Activated T-helper 1 cell treated with anti-CD3 and anti-CD28 coated beads, Interleukin-12 subunit alpha, Interleukin-12 subunit beta, Interleukin-2, Interleukin-4 antibody, amounts not matched to agents 30 ng/mL and 10 ng/mL and 1 ng/mL, durations not matched to agents 14 hours and 24 hours and 36 hours (primary cell): ENCODE data around the gene ARSJ. TPM values are rescaled to one million over a fixed set of nuclear protein-coding genes. Genes with fewer than 3 reads are reported as not detected.
A peak's percentile ranks its signal among the peaks of the same experiment; 100 is the strongest.

ENCODE experiments used
- DNase-seq: peaks from one replicate; pipeline ENCODE4 v3.0.0; 2021; ENCODE audit warnings: low spot score
- H3K27ac Mint-ChIP-seq: one replicate; pipeline ENCODE4 v1.8.0; 2021; ENCODE audit warnings: mild to moderate bottlenecking, mixed read lengths
- H3K27me3 Mint-ChIP-seq: one replicate; pipeline ENCODE4 v1.8.0; 2022; ENCODE audit warnings: mild to moderate bottlenecking, moderate library complexity, mixed read lengths; ENCODE audit not compliant: insufficient read depth
- H3K36me3 Mint-ChIP-seq: one replicate; pipeline ENCODE4 v1.8.0; 2021; ENCODE audit warnings: low read depth, mixed read lengths
- H3K4me1 Mint-ChIP-seq: one replicate; pipeline ENCODE4 v1.8.0; 2021; ENCODE audit warnings: low read depth, mixed read lengths
- H3K4me3 Mint-ChIP-seq: one replicate; pipeline ENCODE4 v1.8.0; 2021; ENCODE audit warnings: mild to moderate bottlenecking, moderate library complexity, mixed read lengths
- H3K9me3 Mint-ChIP-seq: one replicate; pipeline ENCODE4 v1.8.0; 2021; ENCODE audit warnings: mixed read lengths
- intact Hi-C: fragments of 100-400 bp; cut with micrococcal nuclease; formaldehyde crosslinking; loops from one replicate; pipeline ENCODE4 v1.15.1; 2024
- total RNA-seq: library from RNA; stranded (reverse); gene quantifications from 2 replicates; pipeline ENCODE4 v1.2.3, GENCODE V29; 2022

The ARSJ gene
- total RNA-seq, 1 donor from 2014 or later, result not detected

GRCh38 chr4:113872426-113873260 lies 106.8 kb downstream of the ARSJ start:
- Mint-ChIP-seq H3K9me3 (peaks cover 9% of the 10 kb centered on the region), H3K4me1 (peaks cover 16% of the 10 kb centered on the region), H3K27ac (no peak overlapping the region), H3K36me3 (peaks cover 9% of the 10 kb centered on the region), H3K27me3 (no peaks in the 10 kb centered on the region), H3K4me3 (no peak overlapping the region)
- intact Hi-C loops, result no loop called here
- no peak for DNase-seq

- H3K27ac Mint-ChIP-seq, result no peak overlapping the region
- H3K4me1 Mint-ChIP-seq, result peaks cover 16% of the 10 kb centered on the region
- peaks cover 9% of the 10 kb centered on the region for H3K9me3 Mint-ChIP-seq
- H3K27me3 Mint-ChIP-seq, result no peaks in the 10 kb centered on the region
- DNase-seq, result no peak
- peaks cover 9% of the 10 kb centered on the region for H3K36me3 Mint-ChIP-seq
- intact Hi-C loops, result loop anchor here (2.0 kb wide), 4 partner anchors 48 to 332 kb away; no protein-coding TSS in a partner anchor
- no peak overlapping the region for H3K4me3 Mint-ChIP-seq
Measured at GRCh38 chr4:113871080-113871479, 108.4 kb downstream of the ARSJ start.

GRCh38 chr4:113869743-113870375 lies 109.6 kb downstream of the ARSJ start:
- peaks cover 9% of the 10 kb centered on the region for H3K36me3 Mint-ChIP-seq
- peaks cover 9% of the 10 kb centered on the region for H3K9me3 Mint-ChIP-seq
- peak overlapping the region; percentile 53 for H3K4me3 Mint-ChIP-seq
- H3K27me3 Mint-ChIP-seq, result no peaks in the 10 kb centered on the region
- peak overlapping the region; percentile 88 for H3K27ac Mint-ChIP-seq
- peaks cover 16% of the 10 kb centered on the region for H3K4me1 Mint-ChIP-seq
- peak; percentile 2 for DNase-seq
- intact Hi-C loops, result loop anchor here (1.0 to 2.0 kb wide), 7 partner anchors 30 to 331 kb away; no protein-coding TSS in a partner anchor

- H3K27ac Mint-ChIP-seq, result no peak overlapping the region
- H3K36me3 Mint-ChIP-seq, result peaks cover 7% of the 10 kb centered on the region
Measured at GRCh38 chr4:113866611-113867010, 112.8 kb downstream of the ARSJ start.

GRCh38 chr4:113858924-113859323 lies 120.5 kb downstream of the ARSJ start:
- Mint-ChIP-seq H3K9me3 (no peaks in the 10 kb centered on the region), H3K27ac (no peak overlapping the region), H3K4me3 (no peak overlapping the region), H3K27me3 (peaks cover 4% of the 10 kb centered on the region), H3K4me1 (no peaks in the 10 kb centered on the region), H3K36me3 (no peaks in the 10 kb centered on the region)
- no peak for DNase-seq
- intact Hi-C loops, result no loop called here

More at GRCh38 chr4:113866611-113867010, 112.8 kb downstream of the ARSJ start:
- DNase-seq, result no peak
- Mint-ChIP-seq H3K4me1 (peaks cover 16% of the 10 kb centered on the region), H3K9me3 (peaks cover 9% of the 10 kb centered on the region), H3K4me3 (no peak overlapping the region), H3K27me3 (peaks cover 4% of the 10 kb centered on the region)
- intact Hi-C loops, result no loop called here

- intact Hi-C loops, result no loop called here
Measured at GRCh38 chr4:113851816-113852215, 127.6 kb downstream of the ARSJ start.

More at GRCh38 chr4:113851816-113852215, 127.6 kb downstream of the ARSJ start:
- Mint-ChIP-seq H3K4me3 (no peak overlapping the region), H3K9me3 (no peaks in the 10 kb centered on the region), H3K36me3 (no peaks in the 10 kb centered on the region), H3K27ac (no peak overlapping the region), H3K4me1 (no peaks in the 10 kb centered on the region), H3K27me3 (no peaks in the 10 kb centered on the region)
- no peak for DNase-seq

Other genes starting within 250 kb of the ARSJ start
- gene CAMK2D, start 217.9 kb downstream of the ARSJ start, total RNA-seq, result 67.7 and 73.5 TPM in 2 replicates